ENCODE results near the gene LRIG3. TPM values are rescaled to one million over a fixed set of nuclear protein-coding genes. Genes with fewer than 3 reads are reported as not detected.

Gene LRIG3
- polyA plus RNA-seq, 3 donors, result not detected

DNA sequence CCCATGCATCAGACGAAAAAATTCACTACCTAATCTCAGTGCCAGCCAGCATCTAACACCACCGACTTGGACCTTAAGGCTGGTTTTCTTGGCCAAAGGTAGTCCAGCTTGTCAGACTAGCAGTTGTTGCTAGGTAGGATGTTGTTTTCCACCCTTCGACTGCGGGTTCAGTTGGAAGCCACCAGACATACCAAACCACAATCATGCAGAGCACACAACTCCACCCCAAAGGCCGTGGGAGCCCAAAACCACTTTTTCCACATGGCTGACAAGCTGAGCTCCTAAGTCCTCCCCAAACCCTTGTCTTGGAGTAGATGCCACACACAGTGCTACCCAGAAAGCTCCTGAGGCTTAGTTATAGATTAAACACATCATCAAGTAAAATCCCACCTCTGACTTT is 46.8 kb downstream of the LRIG3 start:
- no peaks in the 10 kb centered on the region for H3K79me2 ChIP-seq (ENCODE audit: insufficient read depth, low read length)
- TF ChIP-seq, protein P1, sequence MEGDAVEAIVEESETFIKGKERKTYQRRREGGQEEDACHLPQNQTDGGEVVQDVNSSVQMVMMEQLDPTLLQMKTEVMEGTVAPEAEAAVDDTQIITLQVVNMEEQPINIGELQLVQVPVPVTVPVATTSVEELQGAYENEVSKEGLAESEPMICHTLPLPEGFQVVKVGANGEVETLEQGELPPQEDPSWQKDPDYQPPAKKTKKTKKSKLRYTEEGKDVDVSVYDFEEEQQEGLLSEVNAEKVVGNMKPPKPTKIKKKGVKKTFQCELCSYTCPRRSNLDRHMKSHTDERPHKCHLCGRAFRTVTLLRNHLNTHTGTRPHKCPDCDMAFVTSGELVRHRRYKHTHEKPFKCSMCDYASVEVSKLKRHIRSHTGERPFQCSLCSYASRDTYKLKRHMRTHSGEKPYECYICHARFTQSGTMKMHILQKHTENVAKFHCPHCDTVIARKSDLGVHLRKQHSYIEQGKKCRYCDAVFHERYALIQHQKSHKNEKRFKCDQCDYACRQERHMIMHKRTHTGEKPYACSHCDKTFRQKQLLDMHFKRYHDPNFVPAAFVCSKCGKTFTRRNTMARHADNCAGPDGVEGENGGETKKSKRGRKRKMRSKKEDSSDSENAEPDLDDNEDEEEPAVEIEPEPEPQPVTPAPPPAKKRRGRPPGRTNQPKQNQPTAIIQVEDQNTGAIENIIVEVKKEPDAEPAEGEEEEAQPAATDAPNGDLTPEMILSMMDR (IDR thresholded peaks at IDR 0.05), result no peak
- H4K20me1 ChIP-seq (ENCODE audit: insufficient read depth, low read length), result no peaks in the 10 kb centered on the region
- no peaks in the 10 kb centered on the region for H3K27me3 ChIP-seq (ENCODE audit: control insufficient read depth in 2 of 2, insufficient read depth in 2 of 2, low read length in 2 of 2)
- no peak overlapping the region for H3K4me2 ChIP-seq (replicated peaks; ENCODE audit: extremely low read depth, low read length, poor library complexity, severe bottlenecking)
- Mint-ChIP-seq H3K4me1 (no peaks in the 10 kb centered on the region), H3K4me3 (no peak overlapping the region), H3K9me3 (peaks cover 0 to 8% (median 2%) of the 10 kb centered on the region in 7 donors), H3K27me3 (ENCODE audit: low read depth in 3 of 3) (peaks cover 0 to 1% (median 0%) of the 10 kb centered on the region in 3 donors), H3K27ac (no peak overlapping the region), H3K36me3 (no peaks in the 10 kb centered on the region)
- H2AFZ ChIP-seq (ENCODE audit: insufficient read depth, low read depth, low read length, poor library complexity, severe bottlenecking), result no peak overlapping the region
- no peak overlapping the region for H3K9ac ChIP-seq (ENCODE audit: insufficient read depth, low read length, poor library complexity, severe bottlenecking)
- no peaks in the 10 kb centered on the region for H3K4me1 ChIP-seq (ENCODE audit: control insufficient read depth in 1 of 2, insufficient read depth in 2 of 2, low read length in 2 of 2)
- H3K36me3 ChIP-seq (replicated peaks in 1 of 2; ENCODE audit: control insufficient read depth in 1 of 2, insufficient read depth in 2 of 2, low read length in 2 of 2), result no peaks in the 10 kb centered on the region
- DNase-seq, result no peak
- no peak overlapping the region for H3K27ac ChIP-seq (ENCODE audit: low read depth in 1 of 2, low read length in 2 of 2)
- intact Hi-C loops (cut with micrococcal nuclease), result no loop called here
- H3K4me3 ChIP-seq (replicated peaks in 1 of 3; ENCODE audit: low read depth in 2 of 3, low read length in 3 of 3), result no peak overlapping the region
- peaks cover 0 to 4% of the 10 kb centered on the region in 2 donors for H3K9me3 ChIP-seq (replicated peaks in 1 of 2; ENCODE audit: control insufficient read depth in 1 of 2, insufficient read depth in 1 of 2, low read length in 2 of 2)
- 100% methylated on average over 1 of the region's 5 CpGs for WGBS (ENCODE audit: insufficient coverage)

DNA sequence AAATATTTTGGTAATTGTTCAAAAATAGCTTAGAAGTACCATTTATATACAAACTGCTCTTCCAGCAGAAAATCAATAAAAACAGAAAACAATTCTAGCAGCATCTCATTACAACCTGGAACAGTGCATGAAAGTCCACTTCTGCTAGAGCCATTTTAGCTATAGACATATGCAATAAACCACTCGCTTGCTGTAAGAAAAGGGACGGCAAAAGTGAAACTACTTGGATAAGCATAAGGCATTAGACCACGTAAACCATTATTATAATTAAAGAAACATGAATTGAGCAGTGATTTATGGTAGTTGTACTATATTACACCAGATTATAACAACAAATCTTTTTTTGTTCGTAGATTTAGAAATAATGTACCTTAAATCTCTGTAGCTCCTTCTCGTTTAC is 48.7 kb downstream of the LRIG3 start:
- Histone ChIP-seq H3K27ac (ENCODE audit: low read depth in 1 of 2, low read length in 2 of 2) (no peak overlapping the region), H3K4me3 (replicated peaks in 1 of 3; ENCODE audit: low read depth in 2 of 3, low read length in 3 of 3) (no peak overlapping the region), H3K4me1 (ENCODE audit: control insufficient read depth in 1 of 2, insufficient read depth in 2 of 2, low read length in 2 of 2) (no peaks in the 10 kb centered on the region), H3K27me3 (ENCODE audit: control insufficient read depth in 2 of 2, insufficient read depth in 2 of 2, low read length in 2 of 2) (no peaks in the 10 kb centered on the region), H2AFZ (ENCODE audit: insufficient read depth, low read depth, low read length, poor library complexity, severe bottlenecking) (no peak overlapping the region), H3K36me3 (replicated peaks in 1 of 2; ENCODE audit: control insufficient read depth in 1 of 2, insufficient read depth in 2 of 2, low read length in 2 of 2) (no peaks in the 10 kb centered on the region), H3K79me2 (ENCODE audit: insufficient read depth, low read length) (no peaks in the 10 kb centered on the region), H4K20me1 (ENCODE audit: insufficient read depth, low read length) (no peaks in the 10 kb centered on the region), H3K9ac (ENCODE audit: insufficient read depth, low read length, poor library complexity, severe bottlenecking) (no peak overlapping the region), H3K4me2 (replicated peaks; ENCODE audit: extremely low read depth, low read length, poor library complexity, severe bottlenecking) (no peak overlapping the region), H3K9me3 (replicated peaks in 1 of 2; ENCODE audit: control insufficient read depth in 1 of 2, insufficient read depth in 1 of 2, low read length in 2 of 2) (peaks cover 0 to 4% of the 10 kb centered on the region in 2 donors)
- Mint-ChIP-seq H3K36me3 (no peaks in the 10 kb centered on the region), H3K27me3 (ENCODE audit: low read depth in 3 of 3) (peaks cover 0 to 1% (median 0%) of the 10 kb centered on the region in 3 donors), H3K4me1 (no peaks in the 10 kb centered on the region), H3K9me3 (peaks cover 0 to 6% (median 2%) of the 10 kb centered on the region in 7 donors), H3K4me3 (no peak overlapping the region), H3K27ac (no peak overlapping the region)
- no CpG with 5 or more reads among the region's 5 CpGs for WGBS (ENCODE audit: insufficient coverage)
- TF ChIP-seq, protein P1 (IDR thresholded peaks at IDR 0.05), result no peak
- no peak for DNase-seq
- intact Hi-C loops (cut with micrococcal nuclease), result no loop called here
